RKO (cell line): Measurements from ENCODE around the gene GNL2.
"Not testable (repeated sequence)": the region's sequence is repeated elsewhere in the genome, so short reads cannot be mapped to it uniquely, and the experiment has no call there.

Experiments used
- DNase-seq: peaks from one replicate; pipeline ENCODE4 v3.0.0-alpha.2; 2016; ENCODE audit warnings: low spot score

GNL2 gene

DNA sequence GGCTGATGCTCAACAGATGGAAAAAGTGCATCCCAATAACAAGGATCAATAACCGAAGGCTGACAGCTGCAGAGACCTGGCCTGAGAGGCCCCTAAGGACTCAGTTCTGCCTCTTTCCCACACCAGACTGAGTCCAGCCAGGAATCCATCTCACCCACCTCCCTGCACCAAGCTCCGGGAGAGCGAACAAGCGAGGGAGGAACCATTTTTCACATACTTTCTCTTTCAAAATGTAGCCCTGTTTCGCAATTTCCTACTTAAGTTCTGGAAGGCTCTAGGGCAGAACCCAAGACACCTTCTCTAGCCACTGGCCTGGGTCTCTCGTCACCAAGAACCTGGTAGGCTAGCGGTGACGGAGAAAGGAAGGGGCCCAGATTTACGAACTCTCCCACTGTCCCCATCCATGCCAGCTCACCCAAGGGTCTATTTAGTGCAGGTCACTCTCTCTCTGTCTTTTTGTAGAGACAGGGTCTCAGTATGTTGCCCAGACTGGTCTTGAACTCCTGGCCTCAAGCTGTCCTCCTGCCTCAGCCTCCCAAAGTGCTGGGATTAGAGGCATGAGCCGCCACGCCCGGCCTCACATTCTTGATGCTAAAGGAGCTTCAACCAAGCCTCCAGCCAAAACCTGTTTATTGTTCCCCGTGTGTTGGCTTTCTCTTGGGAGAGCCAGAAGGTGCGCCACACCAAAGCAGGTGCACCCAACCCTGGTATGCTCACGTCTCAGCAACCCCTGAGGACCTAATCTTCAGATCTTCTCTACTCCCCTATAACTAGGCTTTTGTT lies 10.9 kb upstream of the GNL2 start:
- DNase-seq, result no peak

DNA sequence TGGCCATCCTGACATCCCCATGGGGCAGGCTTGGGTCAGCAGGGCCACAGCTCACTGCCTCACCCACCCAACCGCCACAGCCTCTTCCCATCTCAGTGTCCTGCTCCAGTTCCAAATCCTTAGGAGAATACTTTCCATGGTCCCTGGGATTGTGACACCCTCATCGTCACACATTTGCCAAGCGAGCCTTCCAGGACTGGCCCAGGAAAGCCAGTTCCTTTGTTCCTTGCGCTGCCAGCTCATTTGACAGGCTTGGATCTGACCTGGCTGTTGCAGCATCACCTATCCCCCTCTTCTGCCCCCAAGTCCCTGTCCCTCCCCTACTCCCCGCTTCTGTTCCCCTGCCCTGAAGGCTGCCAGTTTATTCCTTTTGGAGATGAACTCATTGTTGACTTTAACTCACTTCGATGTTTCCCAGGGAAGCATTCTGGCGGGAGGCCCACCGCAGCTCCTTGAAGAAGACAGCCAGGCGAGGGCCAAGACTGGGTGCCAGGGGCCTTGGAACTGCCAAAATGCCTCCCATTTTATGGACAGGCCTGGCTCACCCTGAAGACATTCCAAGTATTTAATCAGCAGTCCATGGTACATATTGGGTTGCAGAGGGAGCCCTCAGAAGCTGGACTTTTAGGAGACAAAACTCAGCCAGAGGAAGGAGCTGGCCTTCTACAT lies 10.2 kb upstream of the GNL2 start:
- DNase-seq, result no peak

DNA sequence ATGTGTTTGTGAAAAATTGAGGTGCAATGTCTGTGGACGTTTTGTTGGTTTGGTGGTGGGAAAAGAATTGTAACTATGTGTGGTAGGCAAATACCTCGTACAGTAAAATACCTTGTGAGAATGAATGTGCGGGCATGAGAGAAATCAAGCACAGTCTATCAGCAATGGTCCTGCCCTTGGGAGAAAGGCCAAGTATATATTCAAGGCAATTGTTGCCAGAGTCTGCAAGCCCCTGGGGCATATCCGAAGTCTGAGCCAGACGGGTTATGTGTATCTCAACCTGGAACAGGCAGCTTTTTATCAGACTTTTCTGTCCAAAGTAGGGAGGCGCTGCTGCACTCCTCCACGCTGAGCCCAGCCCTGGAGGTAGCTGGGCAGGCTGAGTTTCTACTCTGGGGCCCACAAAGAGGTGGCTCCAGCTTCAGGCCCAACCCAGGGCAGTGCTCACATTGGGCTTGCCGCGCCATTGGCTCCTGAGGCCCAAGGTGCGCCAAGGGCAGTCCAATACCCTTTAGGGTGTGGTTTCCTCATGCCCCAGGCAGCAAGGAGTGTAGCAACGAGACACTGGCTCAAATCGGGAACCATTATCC lies 9.4 kb upstream of the GNL2 start:
- DNase-seq, result no peak

DNA sequence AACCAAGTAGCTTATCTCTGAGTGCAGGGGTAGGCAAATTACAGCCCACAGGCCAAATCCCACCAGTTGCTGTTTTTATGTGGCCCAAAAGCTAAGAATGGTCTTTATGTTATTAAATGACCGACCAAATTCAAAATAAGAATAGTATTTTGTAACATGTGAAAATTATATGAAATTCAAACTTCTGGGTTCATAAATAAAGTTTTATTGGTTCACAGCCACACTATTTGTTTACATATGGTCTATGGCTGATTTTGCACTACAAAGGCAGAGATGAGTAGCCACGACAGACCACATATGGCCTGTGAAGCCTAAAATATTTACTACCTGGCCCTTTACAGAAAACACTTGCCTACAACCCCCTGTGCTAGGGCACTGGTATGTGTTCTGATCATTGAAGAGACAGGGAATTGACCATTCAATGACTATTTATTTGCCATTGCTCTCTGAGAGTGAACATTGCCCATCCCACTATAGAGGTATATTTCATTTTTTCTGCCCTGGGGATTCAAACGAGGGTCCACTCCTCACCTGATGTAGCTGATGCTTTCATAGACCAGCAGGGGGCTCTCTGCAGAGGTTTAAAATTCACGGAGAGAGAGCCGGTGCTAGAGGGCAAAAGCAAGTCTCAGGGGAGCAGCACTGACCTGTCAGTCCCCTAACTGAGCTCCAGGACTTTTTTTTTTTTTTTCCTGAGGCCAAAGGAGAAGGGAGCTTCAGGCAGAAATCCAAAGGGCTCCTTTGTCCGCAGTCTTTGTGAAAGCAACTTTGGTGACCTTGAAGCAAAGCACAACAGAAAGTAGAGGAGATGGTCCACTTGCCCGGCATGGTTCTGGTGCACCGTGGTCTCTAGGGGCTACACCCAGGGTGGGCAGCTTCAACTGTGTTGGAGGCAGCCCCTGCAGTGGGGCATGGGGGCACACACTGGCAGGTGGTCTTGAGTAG lies 7.3 kb upstream of the GNL2 start:
- peak; percentile 27 for DNase-seq

GRCh38 chr1:37601441-37601840 lies 5.7 kb upstream of the GNL2 start:
- DNase-seq, result no peak

DNA sequence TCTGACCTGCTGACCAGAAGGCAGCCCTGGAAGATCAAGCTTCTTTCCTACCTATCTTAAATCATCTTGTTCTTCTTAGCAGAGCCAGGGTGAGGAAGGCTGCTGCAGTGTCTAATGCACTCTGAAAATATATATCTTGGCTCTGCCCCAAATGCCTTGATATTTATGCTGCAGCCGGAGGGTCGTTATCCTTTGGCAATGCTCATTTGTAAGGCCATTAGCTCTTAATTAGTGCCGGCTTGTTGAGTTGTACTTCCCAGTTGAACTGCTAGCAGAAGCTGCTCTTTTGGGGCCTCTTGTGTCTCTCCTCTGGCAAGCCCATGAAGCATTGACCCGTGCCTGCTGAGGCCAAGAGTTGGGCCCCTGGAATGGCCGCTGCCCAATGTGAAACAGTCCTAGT lies 4.2 kb upstream of the GNL2 start:
- no peak for DNase-seq

- DNase-seq, result no peak
Measured at GRCh38 chr1:37596182-37596667, 488 bp upstream of the GNL2 start.

DNA sequence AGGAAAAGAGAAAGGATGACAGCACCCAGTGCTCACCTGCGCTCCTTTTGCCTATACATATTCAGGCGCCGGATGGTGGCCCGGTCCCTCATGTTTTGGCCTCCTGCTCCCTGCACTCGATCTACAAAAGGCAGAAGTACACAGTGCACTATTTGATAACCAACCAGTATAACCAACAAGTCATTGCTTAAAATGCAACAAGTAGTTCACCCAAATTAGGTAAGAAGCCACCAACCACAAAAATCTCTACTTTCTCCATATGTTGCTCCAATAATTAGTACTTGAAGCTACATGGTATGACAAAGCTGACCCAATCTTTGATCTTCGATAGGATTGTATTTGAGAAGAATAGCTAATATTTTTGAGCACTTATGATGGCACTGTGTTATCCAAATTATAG lies 2.0 kb downstream of the GNL2 start:
- no peak for DNase-seq

DNA sequence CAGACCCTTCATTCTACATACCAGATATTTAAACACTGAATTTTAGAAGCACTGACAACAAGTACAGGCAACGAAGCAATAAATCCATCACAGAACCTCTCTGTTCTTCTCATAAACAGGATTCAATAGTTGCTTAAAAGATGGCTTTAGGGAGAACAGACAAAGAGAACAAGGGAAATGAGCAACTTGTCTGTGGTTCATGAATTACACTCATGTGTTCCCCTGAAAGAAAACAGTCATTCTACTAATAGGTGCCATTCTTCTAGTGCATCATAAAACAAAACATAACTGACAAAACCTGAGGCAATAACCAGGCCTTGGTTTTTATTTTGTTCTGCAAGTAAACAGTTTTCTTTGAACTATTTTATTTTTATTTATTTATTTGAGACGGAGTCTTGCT lies 6.8 kb downstream of the GNL2 start:
- DNase-seq, result no peak

GRCh38 chr1:37584544-37584943 lies 11.2 kb downstream of the GNL2 start:
- DNase-seq, result not testable (repeated sequence)

GRCh38 chr1:37575692-37576091 lies 20.0 kb downstream of the GNL2 start:
- no peak for DNase-seq

- DNase-seq, result peak; percentile 35
Measured at GRCh38 chr1:37574834-37575480, 20.8 kb downstream of the GNL2 start.

DNA sequence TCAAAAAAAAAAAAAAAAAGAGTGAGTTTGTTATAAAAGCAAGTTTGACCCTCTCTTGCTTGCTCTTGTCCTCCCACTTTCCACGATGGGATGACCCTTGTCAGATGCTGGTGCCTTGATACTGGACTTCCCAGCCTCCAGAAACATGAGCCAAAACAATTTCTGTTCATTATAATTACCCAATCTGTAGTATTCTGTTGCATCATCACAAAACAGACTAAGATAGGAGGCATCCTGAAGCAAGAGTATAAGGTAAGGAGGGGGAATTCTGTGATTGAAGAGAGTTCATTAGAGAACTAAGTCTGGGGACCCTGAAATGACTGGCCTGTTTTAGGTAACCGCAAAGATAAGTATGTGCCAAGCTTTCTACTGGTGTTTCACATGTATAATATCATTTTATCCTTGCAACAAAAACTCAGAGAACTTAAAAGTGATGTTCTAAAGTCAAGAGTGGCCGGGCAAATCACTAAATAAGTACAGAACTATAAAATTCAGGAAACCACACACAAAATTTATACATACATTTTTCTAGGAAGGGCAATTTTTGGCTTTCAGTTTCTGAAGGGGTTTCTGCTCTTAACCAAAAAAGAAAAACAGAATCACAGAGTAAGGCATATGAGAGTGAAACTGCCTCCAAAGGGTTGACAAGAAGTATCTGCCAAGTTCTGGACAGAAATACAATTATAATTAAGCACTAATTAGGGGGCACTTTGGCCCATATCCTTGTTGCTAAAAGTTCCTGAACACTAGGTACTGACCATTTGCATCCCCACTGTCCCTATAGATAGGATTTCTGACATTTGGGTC lies 25.0 kb downstream of the GNL2 start:
- DNase-seq, result no peak

DNA sequence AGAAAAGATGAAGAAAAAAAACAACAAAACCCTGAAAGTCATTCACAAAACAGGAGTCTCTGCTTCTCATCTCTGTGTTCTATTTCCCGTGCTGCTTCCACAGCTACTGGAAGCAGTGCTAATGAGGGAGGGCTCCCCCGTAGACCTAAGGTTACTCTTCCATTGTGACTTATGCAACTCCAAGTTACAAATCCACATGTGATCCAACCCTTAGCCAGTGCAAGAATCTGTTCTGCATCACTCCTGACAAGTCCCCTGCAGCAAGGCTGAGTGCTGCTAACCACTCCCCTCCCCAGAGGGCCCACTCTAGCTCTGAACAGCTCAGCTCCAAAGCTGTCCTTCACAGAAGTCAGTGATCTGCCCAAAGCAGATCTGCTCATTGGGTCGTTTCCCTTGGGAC lies 28.7 kb downstream of the GNL2 start:
- no peak for DNase-seq

DNA sequence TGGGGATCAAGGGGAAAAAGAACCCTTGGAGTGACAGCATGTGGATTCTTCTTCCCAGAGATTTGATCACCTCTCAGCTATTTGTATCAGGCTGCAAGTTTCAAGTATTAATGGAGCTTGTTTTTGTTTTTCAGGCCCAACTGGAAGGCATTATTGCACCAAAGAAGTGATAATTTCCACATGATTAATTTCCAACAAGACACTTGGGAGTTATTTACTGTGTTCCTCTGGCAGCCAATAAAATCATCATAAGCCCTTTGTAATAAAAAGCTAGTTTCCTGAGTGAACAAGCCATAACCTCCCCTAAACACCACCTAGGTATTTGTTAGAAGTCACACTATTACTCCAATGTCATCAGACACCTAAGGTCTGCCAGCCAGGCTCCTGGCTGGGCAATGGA lies 30.8 kb downstream of the GNL2 start:
- DNase-seq, result no peak

DNA sequence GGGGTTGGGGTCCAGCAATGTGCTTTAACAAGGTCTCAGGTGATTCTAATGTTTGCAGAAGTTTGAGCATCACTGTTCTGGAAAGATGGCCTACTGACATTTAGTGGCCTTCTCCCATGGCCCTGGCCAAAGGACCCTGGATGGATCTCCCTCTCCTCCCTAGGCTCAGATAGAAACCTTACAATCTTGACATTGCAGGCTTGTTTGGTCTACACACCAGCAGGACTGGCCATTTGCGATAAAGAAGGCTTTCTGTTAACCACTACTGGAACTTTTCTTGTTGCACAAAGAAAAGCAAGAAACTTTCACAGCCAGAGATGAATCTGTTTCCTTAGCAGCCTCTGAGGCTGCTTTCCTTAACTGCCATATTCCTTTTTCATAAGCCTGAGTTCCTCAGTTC lies 32.8 kb downstream of the GNL2 start:
- DNase-seq, result no peak

DNA sequence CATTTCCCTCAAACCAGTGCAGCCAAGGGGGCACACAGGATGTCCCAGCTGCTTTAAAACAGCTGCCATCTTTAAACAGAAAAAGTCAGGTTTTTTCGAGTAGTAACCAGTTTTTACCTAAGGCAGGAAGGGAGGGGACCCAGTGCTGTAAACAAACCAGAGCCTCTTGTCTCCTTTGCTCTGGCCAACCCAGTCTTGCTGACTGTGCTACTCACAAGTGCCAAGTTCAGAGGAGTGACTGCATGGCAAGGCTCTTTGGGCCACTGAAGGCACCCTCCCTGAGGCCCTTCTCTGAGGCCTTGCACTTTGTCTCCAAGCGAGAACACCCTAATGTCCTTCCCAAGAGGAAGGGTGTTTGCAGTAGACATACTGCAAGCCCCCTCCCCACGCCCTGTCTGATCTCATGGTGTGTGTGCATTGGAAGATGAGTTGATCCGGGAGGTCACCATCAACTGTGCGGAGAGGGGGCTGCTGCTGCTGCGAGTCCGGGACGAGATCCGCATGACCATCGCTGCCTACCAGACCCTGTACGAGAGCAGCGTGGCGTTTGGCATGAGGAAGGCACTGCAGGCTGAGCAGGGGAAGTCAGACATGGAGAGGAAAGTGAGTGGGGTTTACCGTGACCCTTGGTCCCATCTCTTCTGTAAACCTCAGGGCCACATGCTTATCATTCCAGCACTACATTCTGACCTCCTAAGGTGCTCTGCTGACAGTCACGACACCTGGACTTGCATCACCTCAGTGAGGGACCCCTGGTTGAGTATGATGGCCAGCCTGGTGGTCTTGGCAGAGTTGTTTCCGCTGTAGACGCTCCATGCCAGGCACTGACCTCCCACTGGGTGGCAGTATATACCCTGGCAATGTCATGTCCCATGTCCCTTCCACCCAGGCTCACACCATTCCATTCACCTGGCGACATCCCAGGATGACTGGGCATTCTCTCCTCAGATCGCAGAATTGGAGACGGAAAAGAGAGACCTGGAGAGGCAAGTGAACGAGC lies 34.3 kb downstream of the GNL2 start:
- DNase-seq, result peak; percentile 21

DNA sequence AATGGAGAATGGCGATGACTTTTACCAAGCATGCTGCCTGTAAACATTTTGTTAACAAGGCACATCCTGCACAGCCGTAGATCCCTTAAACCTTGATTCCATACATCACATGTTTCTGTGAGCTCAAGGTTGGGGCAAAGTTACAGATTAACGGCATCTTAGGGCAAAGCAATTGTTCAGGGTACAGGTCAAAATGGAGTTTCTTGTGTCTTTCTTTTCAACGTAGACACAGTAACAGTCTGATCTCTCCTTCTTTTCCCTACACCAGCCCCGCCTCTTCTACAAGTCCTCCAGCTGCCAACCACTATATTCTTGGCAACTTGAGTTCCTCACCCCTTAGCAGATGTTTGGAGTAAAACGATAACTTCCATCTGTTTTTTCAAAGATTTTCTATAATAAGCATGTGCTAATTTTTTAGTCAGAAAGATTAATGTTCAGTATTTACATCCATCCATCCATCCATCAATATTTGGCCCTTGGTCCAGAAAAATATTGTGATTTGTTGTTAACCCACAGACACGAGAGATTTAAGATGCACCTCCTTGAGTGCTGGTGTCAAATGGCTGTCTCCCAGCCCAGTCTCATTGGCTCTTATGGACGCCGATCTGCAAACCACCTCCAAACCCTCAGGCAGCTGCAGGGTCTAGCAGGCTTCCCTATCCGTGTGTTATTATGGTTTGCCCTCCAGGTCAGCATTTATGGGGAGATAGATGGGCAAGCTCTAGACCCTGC lies 35.2 kb downstream of the GNL2 start:
- DNase-seq, result no peak

DNA sequence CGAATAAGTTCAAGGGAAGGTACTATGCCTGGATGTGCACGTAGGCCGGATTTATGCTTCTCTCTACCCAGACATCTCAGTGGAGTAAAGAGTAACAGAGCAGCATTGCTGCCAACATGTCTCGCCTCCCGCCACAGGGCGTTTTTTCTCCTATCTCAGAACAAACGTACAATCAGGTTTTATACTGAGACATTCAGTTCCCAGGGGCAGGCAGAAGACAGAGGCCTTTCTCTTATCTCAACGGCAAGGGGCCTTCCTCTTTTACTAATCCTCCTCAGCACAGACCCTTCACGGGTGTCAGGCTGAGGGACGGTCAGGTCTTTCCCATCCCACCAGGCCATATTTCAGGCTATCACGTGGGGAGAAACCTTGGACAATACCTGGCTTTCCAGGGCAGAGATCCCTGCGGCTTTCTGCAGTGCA lies 35.8 kb downstream of the GNL2 start:
- DNase-seq, result not testable (repeated sequence)
